ENCODE results near the gene ZFP82.
A peak's percentile ranks its signal among the peaks of the same experiment; 100 is the strongest.

ZFP82 gene

DNA sequence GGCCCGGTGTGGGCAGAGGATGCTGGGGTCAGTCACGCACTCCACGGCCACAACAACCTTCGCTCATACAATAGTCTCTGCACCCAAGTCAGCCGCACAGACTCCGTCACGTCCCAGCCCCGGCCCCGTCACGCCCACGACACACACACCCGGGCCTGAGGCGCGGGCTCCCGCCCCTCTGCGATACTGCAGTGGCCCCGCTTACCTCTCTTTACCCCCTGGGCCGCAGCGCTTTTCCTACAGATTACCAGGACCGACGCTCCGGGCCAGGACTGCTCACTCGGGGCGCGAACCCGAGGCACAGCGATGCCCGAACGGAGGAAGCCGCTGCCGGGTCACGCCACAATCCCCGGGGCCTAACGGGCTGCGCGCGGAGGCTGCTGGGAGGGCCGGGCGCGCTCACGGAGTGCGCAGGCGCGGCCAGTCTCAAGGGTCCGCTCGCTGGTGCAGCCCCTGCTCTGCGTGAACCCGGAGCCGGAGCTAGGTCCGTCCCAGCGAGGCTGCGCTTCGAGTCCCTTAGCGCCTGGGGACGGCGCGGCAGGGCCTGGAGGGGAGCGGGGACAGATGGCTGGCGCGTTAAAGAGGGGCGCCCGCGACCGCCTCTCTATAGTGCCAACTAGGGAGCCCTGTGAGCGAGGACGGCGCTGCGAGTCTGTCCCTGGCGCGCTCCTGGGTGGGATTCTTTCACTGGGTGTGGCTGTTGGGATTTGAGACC, at the start of gene ZFP82:
ZFP82 (minus strand) TSS at position 358 of the 715 bp plus-strand sequence. CDS start 8,855 bp downstream, outside the sequence.
- Histone ChIP-seq H3K4me3 (ENCODE audit: low read length) (peak within 1 kb of the TSS; percentile 84), H3K27ac (ENCODE audit: low read length) (peak within 1 kb of the TSS; percentile 62), H3K27me3 (ENCODE audit: low read depth, low read length) (no peaks in the 10 kb centered on the region), H4K20me1 (ENCODE audit: insufficient read depth, low read length) (no peaks in the 10 kb centered on the region), H3K4me2 (ENCODE audit: low read length) (peak within 1 kb of the TSS; percentile 91), H3K9me3 (ENCODE audit: insufficient read depth, low read length) (peaks cover 15% of the 10 kb centered on the region; the same call in 1 of the 2 replicates), H2AFZ (ENCODE audit: low read depth, low read length) (peak within 1 kb of the TSS; percentile 82), H3K4me1 (ENCODE audit: low read length) (peaks cover 9% of the 10 kb centered on the region), H3K36me3 (replicated peaks; ENCODE audit: low read depth, low read length) (peaks cover 32% of the 10 kb centered on the region), H3K9ac (ENCODE audit: low read length) (peak within 1 kb of the TSS; percentile 80), H3K79me2 (ENCODE audit: low read length) (peaks cover 50% of the 10 kb centered on the region)
- TF ChIP-seq EZH2phosphoT487 (IDR thresholded peaks at IDR 0.05; ENCODE audit: low read depth) (no peak), CTCF (IDR thresholded peaks at IDR 0.05; ENCODE audit: low read depth, low read length) (no peak; the same call in 1 of the 2 replicates)

GRCh38 chr19:36460046-36460445, 41.6 kb upstream of the ZFP82 start:
- peaks cover 39% of the 10 kb centered on the region for H3K36me3 ChIP-seq (replicated peaks; ENCODE audit: low read depth, low read length)
- H3K27me3 ChIP-seq (ENCODE audit: low read depth, low read length) = no peaks in the 10 kb centered on the region
- H3K79me2 ChIP-seq (ENCODE audit: low read length) = no peaks in the 10 kb centered on the region
- no peaks in the 10 kb centered on the region for H3K4me1 ChIP-seq (ENCODE audit: low read length)
- no peak overlapping the region for H3K4me3 ChIP-seq (ENCODE audit: low read length)
- no peak overlapping the region for H3K27ac ChIP-seq (ENCODE audit: low read length)
- no peak overlapping the region for H3K4me2 ChIP-seq (ENCODE audit: low read length)
- H2AFZ ChIP-seq (ENCODE audit: low read depth, low read length) = no peak overlapping the region
- TF ChIP-seq CTCF (IDR thresholded peaks at IDR 0.05; ENCODE audit: low read depth, low read length) (no peak), EZH2phosphoT487 (IDR thresholded peaks at IDR 0.05; ENCODE audit: low read depth) (no peak)
- peaks cover 8% of the 10 kb centered on the region for H3K9me3 ChIP-seq (ENCODE audit: insufficient read depth, low read length)
- H3K9ac ChIP-seq (ENCODE audit: low read length) = no peak overlapping the region
- no peaks in the 10 kb centered on the region for H4K20me1 ChIP-seq (ENCODE audit: insufficient read depth, low read length)

DNA sequence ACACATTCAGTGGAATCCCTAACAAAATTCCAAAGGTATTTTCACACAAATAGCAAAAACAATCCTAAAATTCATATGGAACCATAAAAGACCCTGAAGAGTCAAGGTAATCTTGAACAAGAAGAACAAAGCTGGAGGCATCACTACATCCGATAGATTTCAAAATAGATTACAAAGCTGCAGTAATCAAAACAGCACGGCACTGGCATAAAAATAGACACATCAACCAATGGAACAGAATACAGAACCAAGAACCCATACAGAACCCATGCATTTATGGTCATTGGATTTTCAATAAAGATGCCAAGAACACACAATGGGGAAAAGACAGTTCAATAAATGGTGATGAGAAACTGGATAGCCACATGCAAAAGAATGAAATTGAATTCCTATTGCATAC, 38.4 kb upstream of the ZFP82 start:
- Histone ChIP-seq H3K4me1 (ENCODE audit: low read length) (no peaks in the 10 kb centered on the region), H4K20me1 (ENCODE audit: insufficient read depth, low read length) (no peaks in the 10 kb centered on the region), H3K27me3 (ENCODE audit: low read depth, low read length) (no peaks in the 10 kb centered on the region), H3K36me3 (replicated peaks; ENCODE audit: low read depth, low read length) (peaks cover 43% of the 10 kb centered on the region), H3K9ac (ENCODE audit: low read length) (no peak overlapping the region), H2AFZ (ENCODE audit: low read depth, low read length) (no peak overlapping the region), H3K79me2 (ENCODE audit: low read length) (no peaks in the 10 kb centered on the region), H3K27ac (ENCODE audit: low read length) (no peak overlapping the region), H3K4me3 (ENCODE audit: low read length) (no peak overlapping the region), H3K9me3 (ENCODE audit: insufficient read depth, low read length) (peaks cover 16% of the 10 kb centered on the region), H3K4me2 (ENCODE audit: low read length) (no peak overlapping the region)
- TF ChIP-seq CTCF (IDR thresholded peaks at IDR 0.05; ENCODE audit: low read depth, low read length) = no peak

- peaks cover 72% of the 10 kb centered on the region for H3K36me3 ChIP-seq (replicated peaks; ENCODE audit: low read depth, low read length)
These were observed 30.7 kb upstream of the ZFP82 start for GRCh38 chr19:36449059-36449670.

More at GRCh38 chr19:36449059-36449670, 30.7 kb upstream of the ZFP82 start:
- Histone ChIP-seq H3K27ac (ENCODE audit: low read length) (no peak overlapping the region), H2AFZ (ENCODE audit: low read depth, low read length) (no peak overlapping the region), H3K4me3 (ENCODE audit: low read length) (no peak overlapping the region), H4K20me1 (ENCODE audit: insufficient read depth, low read length) (no peaks in the 10 kb centered on the region), H3K9me3 (ENCODE audit: insufficient read depth, low read length) (peaks cover 47% of the 10 kb centered on the region), H3K9ac (ENCODE audit: low read length) (no peak overlapping the region), H3K4me2 (ENCODE audit: low read length) (no peak overlapping the region), H3K4me1 (ENCODE audit: low read length) (no peaks in the 10 kb centered on the region), H3K79me2 (ENCODE audit: low read length) (no peaks in the 10 kb centered on the region), H3K27me3 (ENCODE audit: low read depth, low read length) (no peaks in the 10 kb centered on the region)
- TF ChIP-seq EZH2phosphoT487 (IDR thresholded peaks at IDR 0.05; ENCODE audit: low read depth) (no peak), CTCF (IDR thresholded peaks at IDR 0.05; ENCODE audit: low read depth, low read length) (no peak)
